ENCODE measurements around the gene DCPS.

Gene DCPS

GRCh38 chr11:126327281-126328000, 23.6 kb downstream of the DCPS start:
- no peak overlapping the region for H3K4me3 ChIP-seq (ENCODE audit: low read depth, low read length)

- no peak overlapping the region for H3K4me3 ChIP-seq (ENCODE audit: low read depth, low read length)
Measured at GRCh38 chr11:126328001-126328390, 24.1 kb downstream of the DCPS start.

- H3K4me3 ChIP-seq (ENCODE audit: low read depth, low read length) = no peak overlapping the region
Measured at GRCh38 chr11:126328444-126328843, 24.6 kb downstream of the DCPS start.

GRCh38 chr11:126328938-126329643, 25.2 kb downstream of the DCPS start:
- no peak overlapping the region for H3K4me3 ChIP-seq (ENCODE audit: low read depth, low read length)

GRCh38 chr11:126329644-126330211, 25.9 kb downstream of the DCPS start:
- no peak overlapping the region for H3K4me3 ChIP-seq (ENCODE audit: low read depth, low read length)

- H3K4me3 ChIP-seq (ENCODE audit: low read depth, low read length) = no peak overlapping the region
Measured at GRCh38 chr11:126331286-126331685, 27.4 kb downstream of the DCPS start.

- H3K4me3 ChIP-seq (ENCODE audit: low read depth, low read length) = no peak overlapping the region
Measured at GRCh38 chr11:126332221-126332711, 28.4 kb downstream of the DCPS start.

- no peak overlapping the region for H3K4me3 ChIP-seq (ENCODE audit: low read depth, low read length)
Measured at GRCh38 chr11:126333142-126333541, 29.3 kb downstream of the DCPS start.

GRCh38 chr11:126334659-126335462, 31.0 kb downstream of the DCPS start:
- no peak overlapping the region for H3K4me3 ChIP-seq (ENCODE audit: low read depth, low read length)

- no peak overlapping the region for H3K4me3 ChIP-seq (ENCODE audit: low read depth, low read length)
Measured at GRCh38 chr11:126335463-126335760, 31.6 kb downstream of the DCPS start.

GRCh38 chr11:126336138-126336541, 32.3 kb downstream of the DCPS start:
- no peak overlapping the region for H3K4me3 ChIP-seq (ENCODE audit: low read depth, low read length)

- H3K4me3 ChIP-seq (ENCODE audit: low read depth, low read length) = no peak overlapping the region
Measured at GRCh38 chr11:126336671-126337101, 32.8 kb downstream of the DCPS start.

GRCh38 chr11:126337126-126337473, 33.2 kb downstream of the DCPS start:
- H3K4me3 ChIP-seq (ENCODE audit: low read depth, low read length) = no peak overlapping the region

- no peak overlapping the region for H3K4me3 ChIP-seq (ENCODE audit: low read depth, low read length)
Measured at GRCh38 chr11:126337474-126338241, 33.8 kb downstream of the DCPS start.

GRCh38 chr11:126338346-126339055, 34.6 kb downstream of the DCPS start:
- no peak overlapping the region for H3K4me3 ChIP-seq (ENCODE audit: low read depth, low read length)

GRCh38 chr11:126339073-126339862, 35.4 kb downstream of the DCPS start:
- H3K4me3 ChIP-seq (ENCODE audit: low read depth, low read length) = no peak overlapping the region

- H3K4me3 ChIP-seq (ENCODE audit: low read depth, low read length) = no peak overlapping the region
Measured at GRCh38 chr11:126339863-126340434, 36.1 kb downstream of the DCPS start.

- H3K4me3 ChIP-seq (ENCODE audit: low read depth, low read length) = no peak overlapping the region
Measured at GRCh38 chr11:126340960-126341606, 37.2 kb downstream of the DCPS start.
